SIG-M5 treated with dmso at 0.1 percent for 504 hours (cell line): ENCODE measurements around the gene MTCH1.
"Not testable (repeated sequence)": the region's sequence is repeated elsewhere in the genome, so short reads cannot be mapped to it uniquely, and the experiment has no call there.

Experiments
- DNase-seq: peaks from one replicate; lab custom pipeline; 2025; ENCODE audit not compliant: unreplicated experiment; lab: John Stamatoyannopoulos, UW

The MTCH1 gene

DNA sequence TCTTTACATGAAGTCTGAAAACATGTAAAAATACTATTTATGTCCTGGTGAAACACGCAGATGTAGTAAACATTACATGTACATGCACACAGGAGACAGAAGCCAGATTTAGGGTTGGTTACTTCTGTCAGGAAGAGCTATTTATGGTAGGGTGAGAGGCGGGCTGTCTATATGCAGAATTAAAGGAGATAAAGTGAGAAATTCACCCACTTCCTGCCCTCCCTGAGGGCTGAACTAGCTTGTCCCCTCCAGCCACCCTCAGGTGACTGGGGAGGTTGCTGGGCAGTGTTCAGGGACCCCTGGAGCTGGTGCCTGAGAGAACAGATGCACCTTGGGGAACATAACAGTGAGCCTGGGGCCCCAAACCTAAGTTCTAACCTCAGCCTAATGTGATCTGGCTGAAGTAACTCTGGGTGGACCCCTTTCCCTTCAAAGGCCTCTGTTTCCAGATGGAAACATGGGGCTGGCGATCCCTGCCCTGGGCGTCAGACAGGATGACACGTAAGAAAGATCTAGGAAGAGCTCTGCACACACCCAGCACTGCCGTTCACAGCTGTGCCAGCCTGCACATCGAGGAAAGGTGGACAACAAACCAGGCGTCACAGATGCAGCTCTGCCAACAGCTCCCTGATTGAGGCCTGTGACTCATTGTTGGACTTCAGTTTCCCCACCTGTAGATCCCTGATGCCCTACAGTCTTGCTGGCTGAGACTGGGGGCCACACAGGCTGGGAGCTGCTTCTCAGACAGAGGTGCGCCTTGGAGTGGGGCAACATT is 30.1 kb downstream of the MTCH1 start:
- DNase-seq = no peak

DNA sequence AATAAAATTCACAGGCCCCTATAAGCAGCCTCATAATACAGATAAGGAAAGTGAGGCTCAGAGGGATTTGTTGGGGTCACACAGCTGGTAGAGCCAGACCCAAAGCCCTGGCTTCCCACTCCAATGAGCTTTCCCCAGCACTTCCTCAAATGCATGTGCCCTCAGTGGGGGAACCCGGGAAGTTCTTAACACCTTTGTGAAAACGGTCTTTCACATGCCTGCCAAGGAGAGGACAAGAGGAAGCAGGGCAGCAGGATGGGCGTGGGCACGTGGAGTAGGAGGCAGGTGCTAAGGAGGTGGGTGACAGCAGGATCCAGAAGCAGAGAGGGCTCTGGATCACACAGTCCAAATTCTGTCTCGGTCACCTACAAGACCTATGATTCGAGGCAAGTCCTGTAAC is 30.9 kb downstream of the MTCH1 start:
- DNase-seq = no peak

DNA sequence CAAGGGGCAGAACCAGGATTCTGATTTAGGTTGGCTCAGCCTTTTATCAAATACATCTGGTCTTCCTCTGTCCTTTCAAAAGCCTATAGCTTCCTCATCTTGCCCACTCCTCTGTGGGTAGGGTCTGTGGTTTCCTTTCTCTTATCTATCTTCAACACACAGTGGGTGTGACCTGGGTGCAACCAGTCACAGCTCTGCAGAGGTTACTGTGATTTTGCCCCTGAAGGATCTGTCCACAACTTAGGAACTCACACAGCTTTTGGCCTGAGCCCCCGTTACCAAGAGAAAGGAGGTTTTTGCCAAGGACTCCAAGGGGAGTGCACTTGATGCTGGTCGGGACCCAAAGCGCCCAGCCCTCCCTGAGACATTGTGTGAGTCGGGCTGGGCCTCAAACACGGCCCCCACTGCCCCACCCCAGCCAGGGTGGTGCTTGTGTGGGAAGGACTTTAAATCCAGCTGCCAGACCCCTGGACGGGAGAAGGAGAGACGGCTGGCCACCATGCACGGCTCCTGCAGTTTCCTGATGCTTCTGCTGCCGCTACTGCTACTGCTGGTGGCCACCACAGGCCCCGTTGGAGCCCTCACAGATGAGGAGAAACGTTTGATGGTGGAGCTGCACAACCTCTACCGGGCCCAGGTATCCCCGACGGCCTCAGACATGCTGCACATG is 31.6 kb downstream of the MTCH1 start, which contains the start of gene PI16:
Gene PI16 (plus strand): TSS at position 477 of the 670 bp plus-strand sequence. CDS start 23 bp downstream, at position 500.
- DNase-seq = no peak

- DNase-seq = no peak
Measured at GRCh38 chr6:36953931-36954261, 32.1 kb downstream of the MTCH1 start.

GRCh38 chr6:36949636-36950035 is 36.4 kb downstream of the MTCH1 start:
- no peak for DNase-seq

DNA sequence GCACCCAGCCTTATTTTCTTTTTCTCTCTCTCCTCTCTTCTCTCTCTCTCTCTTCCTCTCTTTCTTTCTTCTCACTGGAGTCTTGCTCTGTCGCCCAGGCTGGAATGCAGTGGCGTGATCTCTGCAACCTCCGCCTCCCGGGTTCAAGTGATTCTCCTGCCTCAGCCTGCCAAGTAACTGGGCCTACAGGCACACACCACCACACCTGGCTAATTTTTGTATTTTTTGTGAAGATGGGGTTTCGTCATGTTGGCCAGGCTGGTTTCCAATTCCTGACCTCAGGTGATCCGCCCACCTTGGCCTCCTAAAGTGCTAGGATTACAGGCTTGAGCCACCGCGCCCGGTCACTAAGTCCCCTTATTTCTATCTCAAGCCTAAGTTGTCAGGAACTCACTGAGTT is 36.9 kb downstream of the MTCH1 start:
- DNase-seq = not testable (repeated sequence)

DNA sequence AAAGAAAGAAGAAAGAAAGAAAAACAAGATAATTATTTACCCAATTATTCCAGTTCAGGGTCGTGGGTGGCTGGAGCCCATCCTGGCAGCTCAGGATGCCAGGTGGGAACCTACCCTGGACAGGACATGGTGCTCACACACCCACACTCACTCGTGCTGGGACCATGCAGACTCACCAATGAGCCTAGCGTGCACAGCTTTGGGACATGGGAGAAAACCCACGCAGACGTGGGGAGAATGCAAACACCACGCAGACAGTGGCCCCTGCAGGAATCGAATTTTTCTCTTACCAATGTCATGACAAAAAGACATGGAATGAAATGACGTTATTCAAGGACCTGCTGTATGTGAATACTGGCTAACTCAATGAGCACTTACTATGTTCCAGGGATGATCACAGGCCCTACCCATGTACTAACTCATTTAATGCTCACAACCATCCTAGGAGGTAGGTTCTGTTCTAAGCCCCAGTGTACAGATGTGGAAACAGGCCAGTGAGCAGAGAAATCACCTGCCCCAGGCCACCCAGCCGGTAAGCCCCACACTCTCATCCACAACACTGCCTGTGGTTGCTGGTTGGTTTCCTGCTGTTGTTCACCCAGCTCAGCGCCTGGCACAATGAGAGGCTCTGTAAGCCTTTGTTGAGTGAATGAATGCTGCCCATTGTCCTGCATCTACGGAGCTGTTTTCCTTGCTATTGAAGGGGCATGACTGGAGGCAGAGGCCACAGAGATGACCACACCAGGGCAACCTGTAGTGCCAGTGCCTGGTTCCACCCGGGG is 38.2 kb downstream of the MTCH1 start:
- no peak for DNase-seq

- DNase-seq = no peak
Measured at GRCh38 chr6:36946526-36946925, 39.5 kb downstream of the MTCH1 start.

GRCh38 chr6:36945301-36945700 is 40.7 kb downstream of the MTCH1 start:
- no peak for DNase-seq

DNA sequence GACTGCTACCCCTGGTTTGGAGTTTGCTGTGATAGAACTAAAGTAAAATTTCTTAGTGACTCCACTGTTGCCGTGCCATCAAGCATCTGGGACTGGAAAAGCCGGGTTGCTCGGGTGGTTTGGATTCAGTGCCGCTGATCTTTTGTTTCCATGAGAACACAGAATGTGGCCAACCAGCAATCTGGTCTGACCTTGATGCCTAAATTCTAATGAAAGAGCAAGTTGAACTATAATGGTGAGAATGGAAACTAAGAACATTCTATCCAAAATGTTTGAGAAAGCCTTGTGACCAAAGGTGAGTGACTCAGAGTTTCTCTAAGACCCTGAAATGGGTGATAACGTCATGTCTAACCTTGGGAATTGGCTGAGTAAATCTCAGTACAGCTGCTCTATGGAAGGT is 41.3 kb downstream of the MTCH1 start:
- DNase-seq = no peak

DNA sequence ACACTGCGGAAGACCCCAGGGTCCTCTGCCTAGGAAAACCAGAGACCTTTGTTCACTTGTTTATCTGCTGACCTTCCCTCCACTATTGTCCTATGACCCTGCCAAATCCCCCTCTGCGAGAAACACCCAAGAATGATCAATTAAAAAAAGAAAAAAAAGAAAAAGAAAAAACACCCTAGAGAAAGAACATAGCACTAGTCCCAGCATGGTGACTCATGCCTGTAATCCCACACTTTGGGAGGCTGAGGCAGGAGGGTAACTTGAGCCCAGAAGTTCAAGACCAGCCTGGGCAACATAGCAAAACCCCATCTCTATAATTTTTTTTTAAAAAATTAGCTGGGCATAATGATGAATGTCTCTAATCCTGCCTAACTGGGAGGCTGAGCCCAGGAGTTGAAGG is 43.7 kb downstream of the MTCH1 start:
- DNase-seq = not testable (repeated sequence)

- DNase-seq = not testable (repeated sequence)
Measured at GRCh38 chr6:36941561-36941960, 44.4 kb downstream of the MTCH1 start.

GRCh38 chr6:36940027-36940426 is 46.0 kb downstream of the MTCH1 start:
- DNase-seq = no peak

GRCh38 chr6:36939005-36939404 is 47.0 kb downstream of the MTCH1 start:
- DNase-seq = not testable (repeated sequence)

DNA sequence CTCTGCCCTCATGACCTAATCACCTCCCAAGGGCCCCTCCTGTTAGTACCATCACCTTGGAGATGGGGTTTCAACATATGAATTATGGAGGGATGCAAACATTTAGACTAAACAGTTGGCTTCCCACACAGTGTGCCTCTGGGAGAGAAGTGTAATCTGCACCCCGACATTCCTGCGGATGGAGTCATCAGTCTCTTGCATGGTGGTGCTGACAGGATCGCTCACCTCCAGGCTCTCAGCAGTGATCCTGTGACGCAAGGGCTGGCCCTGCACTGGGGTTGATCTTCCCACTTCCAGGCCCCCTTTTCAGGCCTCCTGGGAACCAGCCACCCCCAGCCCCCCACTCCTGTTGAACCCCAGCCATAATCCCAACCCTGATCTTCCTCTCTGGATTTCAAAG is 47.5 kb downstream of the MTCH1 start:
- no peak for DNase-seq

- no peak for DNase-seq
Measured at GRCh38 chr6:36937896-36938295, 48.1 kb downstream of the MTCH1 start.

GRCh38 chr6:36936824-36937223 is 49.2 kb downstream of the MTCH1 start:
- DNase-seq = no peak

DNA sequence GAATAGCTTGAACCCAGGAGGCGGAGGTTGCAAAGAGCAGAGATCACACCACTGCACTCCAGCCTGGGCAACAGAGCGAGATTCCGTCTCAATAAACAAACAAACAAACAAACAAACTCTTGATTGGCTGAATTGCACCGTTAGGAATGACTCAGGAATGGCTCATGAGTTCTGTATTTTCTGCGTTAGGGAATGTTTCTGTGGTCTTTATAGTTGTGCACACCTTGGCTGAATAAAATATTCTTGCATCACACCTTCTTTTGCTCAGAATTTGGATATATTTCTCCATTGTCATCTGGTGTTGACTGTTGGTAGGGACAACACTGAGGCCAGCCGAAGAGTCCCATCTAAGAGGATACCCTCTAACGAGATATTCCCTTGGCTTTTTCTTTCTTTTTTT is 51.1 kb downstream of the MTCH1 start:
- DNase-seq = no peak

- DNase-seq = no peak
Measured at GRCh38 chr6:36933519-36933918, 52.5 kb downstream of the MTCH1 start.

DNA sequence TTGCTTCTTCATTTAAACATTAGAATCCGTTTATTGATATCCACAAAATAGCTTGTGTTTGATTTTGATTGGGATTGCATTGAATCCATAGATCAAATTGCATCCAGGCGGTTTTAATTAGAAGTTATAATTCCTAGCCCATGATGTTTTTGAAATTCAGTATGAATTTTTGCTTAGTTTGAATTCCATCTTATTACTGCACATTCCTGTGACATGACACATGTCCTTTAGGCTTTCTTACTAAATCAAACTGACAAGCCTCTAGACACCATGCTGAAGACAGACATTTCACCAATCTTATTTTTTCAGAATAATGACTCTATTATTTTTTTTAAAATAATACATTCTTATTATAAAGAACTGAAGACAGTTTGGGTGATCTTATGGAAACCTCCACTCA is 52.9 kb downstream of the MTCH1 start:
- no peak for DNase-seq

DNA sequence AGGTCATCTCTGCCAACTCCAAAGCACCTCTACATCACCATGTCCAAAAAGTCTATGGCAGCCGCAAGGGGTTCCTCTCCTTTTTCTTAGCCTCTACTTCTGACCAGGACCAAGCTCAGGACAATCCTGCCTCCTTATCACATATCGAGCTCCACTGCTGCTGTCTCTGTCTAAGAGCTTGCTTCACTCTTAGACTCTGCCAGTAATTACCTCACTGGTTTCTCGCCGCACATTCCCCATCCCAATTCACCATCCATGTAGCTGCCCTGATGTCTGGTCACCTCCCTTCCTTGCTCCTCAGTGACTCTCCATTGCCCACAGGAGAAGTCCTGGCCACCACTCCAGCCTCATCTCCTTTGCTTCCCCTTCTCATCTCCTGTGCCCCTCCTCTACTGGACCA is 55.5 kb downstream of the MTCH1 start:
- DNase-seq = no peak

GRCh38 chr6:36929607-36930006 is 56.4 kb downstream of the MTCH1 start:
- no peak for DNase-seq
